K562 (cell line): ENCODE measurements around the gene RPS6KA2. TPM values are rescaled to one million over a fixed set of nuclear protein-coding genes. Genes with fewer than 3 reads are reported as not detected.

Experiments
- ATAC-seq: fragments of 200-7000 bp; cut with Tn5 transposase; 3 replicates; pipeline ENCODE4 v1.9.1; 2020; ENCODE audit warnings: moderate library complexity
- BruUV-seq: library from RNA; stranded (reverse); fragments of 400-500 nt; replicated peaks from 2 replicates; lab custom pipeline; 2021; lab: Mats Ljungman, UMichigan
- CTCF ChIA-PET: fragments of 300-600 bp; formaldehyde crosslinking; extraction: SDS; loops from one replicate; lab custom pipeline; 2021; ENCODE audit warnings: low intra/inter-chr PET ratio; lab: Yijun Ruan, JAX
- POLR2A ChIA-PET: fragments of 300-600, 350-650 bp; sonication (Branson Sonifier 250); formaldehyde crosslinking; extraction: SDS; loops from one replicate; lab custom pipeline; 2021; ENCODE audit warnings: antibody characterized with exemption, inconsistent platforms; lab: Yijun Ruan, JAX
- DNase-seq, 4 experiments: peaks; one replicate each; pipeline versions ENCODE4 v3.0.0 to v3.0.0-alpha.2; 2011 to 2018; ENCODE audit warnings: low spot score in 3 of 4, mixed read lengths in 3 of 4; ENCODE audit errors: extremely low read depth in 1 of 4
- FAIRE-seq: peaks from 2 replicates; lab custom pipeline; 2011; peaks lifted over from hg19 to GRCh38; lab: Jason Lieb, UNC
- H2AFZ ChIP-seq: 2 replicates; pipeline ENCODE4 v1.6.0; 2011; ENCODE audit warnings: low read depth, low read length, control low read depth, inconsistent platforms
- H3K27ac ChIP-seq: fragments of 200-600 bp; 3 replicates; pipeline ENCODE4 v1.8.0; 2011; ENCODE audit warnings: low read depth, mild to moderate bottlenecking, control low read depth, inconsistent platforms, low read length, moderate library complexity, mixed read lengths; ENCODE audit errors: extremely low read depth
- H3K27me3 ChIP-seq, 2 experiments: fragments of 300-600 bp in 1 of 2; 2 replicates in 1 of 2; 3 replicates in 1 of 2; pipeline versions ENCODE4 v1.6.0 to v1.8.0; 2011; ENCODE audit warnings: inconsistent platforms in 2 of 2, low read length in 2 of 2, mild to moderate bottlenecking in 1 of 2, mixed read lengths in 1 of 2, moderate library complexity in 1 of 2; ENCODE audit not compliant: control insufficient read depth in 2 of 2, insufficient read depth in 2 of 2
- H3K36me3 ChIP-seq: fragments of 300-600 bp; 3 replicates; pipeline ENCODE4 v1.8.0; 2011; ENCODE audit warnings: mild to moderate bottlenecking, low read length, inconsistent platforms; ENCODE audit not compliant: control insufficient read depth, insufficient read depth
- H3K4me1 ChIP-seq, 2 experiments: fragments of 200-600 bp in 1 of 2; replicated peaks in 1 of 2; 2 replicates in 1 of 2; 3 replicates in 1 of 2; pipeline versions ENCODE4 v1.5.1 to v1.8.0; 2011; ENCODE audit warnings: inconsistent platforms in 2 of 2, low read length in 2 of 2, mild to moderate bottlenecking in 1 of 2, mixed read lengths in 1 of 2, moderate library complexity in 1 of 2; ENCODE audit not compliant: control insufficient read depth in 2 of 2, insufficient read depth in 2 of 2
- H3K4me2 ChIP-seq: 2 replicates; pipeline ENCODE4 v1.6.1; 2011; ENCODE audit warnings: low read length, control low read depth, inconsistent platforms, mixed read lengths; ENCODE audit not compliant: insufficient read depth
- H3K4me3 ChIP-seq: fragments of 200-600 bp; sonication (generic), shearing (Covaris generic); 2 replicates; pipeline ENCODE4 v1.5.1; 2016; ENCODE audit warnings: control low read depth, inconsistent platforms
- H3K79me2 ChIP-seq: fragments of 200-600 bp; 3 replicates; pipeline ENCODE4 v1.8.0; 2011; ENCODE audit warnings: low read length, inconsistent platforms; ENCODE audit not compliant: control insufficient read depth, insufficient read depth
- H3K9ac ChIP-seq, 2 experiments: 2 replicates each; pipeline versions ENCODE4 v1.6.0 to v1.6.1; 2011; ENCODE audit warnings: low read depth in 2 of 2, low read length in 2 of 2, control low read depth in 1 of 2, inconsistent platforms in 1 of 2, mild to moderate bottlenecking in 1 of 2, mixed read lengths in 1 of 2; ENCODE audit not compliant: insufficient read depth in 1 of 2
- H3K9me1 ChIP-seq: one replicate; pipeline ENCODE4 v1.6.0; 2011; ENCODE audit warnings: inconsistent platforms, mild to moderate bottlenecking, low read length, moderate library complexity; ENCODE audit not compliant: control insufficient read depth, insufficient read depth
- H3K9me3 ChIP-seq: replicated peaks from 2 replicates; pipeline ENCODE4 v1.5.1; 2011; ENCODE audit warnings: low read depth, low read length, inconsistent platforms; ENCODE audit not compliant: control insufficient read depth, insufficient read depth
- H4K20me1 ChIP-seq: replicated peaks from 2 replicates; pipeline ENCODE4 v1.6.1; 2011; ENCODE audit warnings: low read length, inconsistent platforms, mixed read lengths; ENCODE audit not compliant: control insufficient read depth, insufficient read depth
- C11orf30 ChIP-seq: fragments of 450-650 bp; IDR thresholded peaks from 2 replicates; pipeline ENCODE4 v1.6.1; 2016; ENCODE audit warnings: low read depth, mild to moderate bottlenecking
- FOXK1 ChIP-seq: sonication (generic); formaldehyde crosslinking; IDR thresholded peaks from 2 replicates; pipeline ENCODE4 v1.8.0; 2022; ENCODE audit warnings: missing genetic modification reagents, mild to moderate bottlenecking, borderline replicate concordance
- MAZ ChIP-seq, 2 experiments: fragments of 450-650 bp in 1 of 2; sonication (generic) in 1 of 2; formaldehyde crosslinking; IDR thresholded peaks in 1 of 2; conservative IDR thresholded peaks in 1 of 2; 2 replicates each; pipeline versions ENCODE4 v1.4.0 to v1.5.0; 2020; ENCODE audit warnings: mild to moderate bottlenecking in 1 of 2, missing genetic modification reagents in 1 of 2
- REST ChIP-seq, 2 experiments: fragments of 450-650 bp; formaldehyde crosslinking in 1 of 2; IDR thresholded peaks; 2 replicates each; pipeline versions ENCODE4 v1.4.0 to v1.6.1; 2014 to 2020; ENCODE audit warnings: mild to moderate bottlenecking in 2 of 2, borderline replicate concordance in 1 of 2, low read depth in 1 of 2
- TFAM ChIP-seq: fragments of 250-450 bp; sonication (Bioruptor Pico); conservative IDR thresholded peaks from 2 replicates; pipeline ENCODE4 v1.5.0; 2021; ENCODE audit warnings: mild to moderate bottlenecking, moderate library complexity
- ZBTB34 ChIP-seq: fragments of 250-450 bp; sonication (Bioruptor Pico); IDR thresholded peaks from 2 replicates; pipeline ENCODE4 v1.8.0; 2021; ENCODE audit warnings: mild to moderate bottlenecking, moderate library complexity
- ZNF121 ChIP-seq: sonication (generic); formaldehyde crosslinking; conservative IDR thresholded peaks from 2 replicates; pipeline ENCODE4 v1.8.0; 2022; ENCODE audit warnings: missing genetic modification reagents
- ZNF511 ChIP-seq: sonication (generic); formaldehyde crosslinking; IDR thresholded peaks from 2 replicates; pipeline ENCODE4 v1.8.0; 2022; ENCODE audit warnings: mild to moderate bottlenecking, missing genetic modification reagents
- WGBS: fragments of 100-300 bp; shearing (Covaris generic); methylation state at CpG from one replicate; pipeline ENCODE4 v1.1.6; 2016; ENCODE audit warnings: low coverage, mixed read lengths; ENCODE audit not compliant: insufficient coverage; ENCODE audit errors: missing lambda C conversion rate; 5-methylcytosine and 5-hydroxymethylcytosine counted together
- in situ Hi-C: fragments of 300-500 bp; cut with MboI; formaldehyde crosslinking; loops from 4 replicates; pipeline ENCODE4 v1.15.0; 2018; ENCODE audit warnings: inconsistent platforms, mixed read lengths
- intact Hi-C: fragments of 100-400 bp; cut with micrococcal nuclease; formaldehyde crosslinking; loops from 2 replicates; pipeline ENCODE4 v1.14.2; 2022
- polyA plus RNA-seq, 8 experiments: library from polyadenylated mRNA; depleted of rRNA in 4 of 8; stranded (reverse) in 5 of 8; unstranded in 3 of 8; fragments of >200 nt; fragmentation: Nextera tagmentation in 2 of 8; fragmentation: Illumina TruSeq in 1 of 8; extraction: Ambion mirVana in 2 of 8; extraction: Trizol in 1 of 8; gene quantifications; 2 replicates each; pipeline versions ENCODE4 v1.2.1 to v1.2.3, GENCODE V29; 2011 to 2014; ENCODE audit warnings: inconsistent platforms in 1 of 8, missing spikeins in 1 of 8
- total RNA-seq, 7 experiments: library from RNA; depleted of rRNA in 6 of 7; stranded (reverse); fragments of >200 nt in 6 of 7; fragmentation: Illumina TruSeq in 2 of 7; extraction: Trizol in 2 of 7; gene quantifications; 2 replicates each; pipeline versions ENCODE4 v1.2.1 to v1.2.3, GENCODE V29; 2011 to 2021; ENCODE audit warnings: low replicate concordance in 1 of 7

RPS6KA2 gene
- total and polyA plus RNA-seq, 9 of the 15 experiments (the other 6 are each of a cell fraction or from before 2014, with no cell fraction given): 0.29 to 1.00 (median 0.53) TPM

- Histone ChIP-seq H3K36me3 (no peaks in the 10 kb centered on the region), H3K4me1 (peaks cover 2 to 24% of the 10 kb centered on the region in 2 experiments; a peak in 2 of 5 replicates), H2AFZ (0 out of 2 replicates have a peak overlapping the region, but pooled peaks have one; percentile 27), H3K9me3 (no peaks in the 10 kb centered on the region)
- intact Hi-C loops: no loop called here
- DNase-seq (no peak), ATAC-seq (no peak)
- no peak for TF ChIP-seq REST (IDR thresholded peaks at IDR 0.05; ENCODE audit: borderline replicate concordance)
- peak; percentile 29; the same call in 1 of the 2 replicates for TF ChIP-seq REST (CRISPR knock-in tag; IDR thresholded peaks at IDR 0.05; ENCODE audit: low read depth)
- no peak for TF ChIP-seq ZNF121 (CRISPR knock-in tag)
- TF ChIP-seq C11orf30: no peak
- no peak for TF ChIP-seq ZBTB34 (CRISPR knock-in tag)
- TF ChIP-seq MAZ (CRISPR knock-in tag; conservative IDR thresholded peaks at IDR 0.05 in 1 of 2, IDR thresholded peaks at IDR 0.05 in 1 of 2): no peak
- TF ChIP-seq ZNF511 (CRISPR knock-in tag): no peak
- no peak for TF ChIP-seq FOXK1
- TF ChIP-seq TFAM (CRISPR knock-in tag): no peak
- TF ChIP-seq, all 486 proteins: peak for 1
- in situ Hi-C loops: no loop called here
- no peak overlapping the region for H3K27ac ChIP-seq
- FAIRE-seq: no peak
- peak overlapping the region; percentile 40; the same call in 1 of the 2 replicates for H3K4me2 ChIP-seq
- H3K79me2 ChIP-seq: no peaks in the 10 kb centered on the region
- no peaks in the 10 kb centered on the region for H4K20me1 ChIP-seq
- H3K9me1 ChIP-seq: no peaks in the 10 kb centered on the region
- peaks cover 8 to 44% of the 10 kb centered on the region in 2 experiments; a peak in 4 of 5 replicates for H3K27me3 ChIP-seq
- CTCF ChIA-PET: no interaction called here
- peak overlapping the region; percentile 34 for H3K4me3 ChIP-seq
- no TSS peak for BruUV-seq
- WGBS: 42% methylated on average over 59 of the region's 66 CpGs
- H3K9ac ChIP-seq: peak overlapping the region in 1 of 2 experiments; percentile 39; a peak in 1 of 4 replicates
- POLR2A ChIA-PET: interaction anchor here (1.0 kb wide), 1 partner anchor 113 kb away, joined by 3 read pairs; no protein-coding TSS in a partner anchor
Observed at GRCh38 chr6:166626177-166627032, 646 bp downstream of the RPS6KA2 start.
